Measurements from ENCODE around the gene SLC10A2. TPM values are rescaled to one million over a fixed set of nuclear protein-coding genes. Genes with fewer than 3 reads are reported as not detected.
"Not testable (repeated sequence)": the region's sequence is repeated elsewhere in the genome, so short reads cannot be mapped to it uniquely, and the experiment has no call there.

Gene SLC10A2
- total and polyA plus RNA-seq, 2 donors: under 0.01 to 0.07 TPM

GRCh38 chr13:103098535-103098934, 32.3 kb upstream of the SLC10A2 start:
- H3K27ac ChIP-seq (ENCODE audit: low read depth in 1 of 2, low read length in 1 of 2): no peak overlapping the region
- no peaks in the 10 kb centered on the region for H3K36me3 ChIP-seq (ENCODE audit: control insufficient read depth in 2 of 2, insufficient read depth in 2 of 2, low read length in 1 of 2)
- peaks cover 0 to 5% of the 10 kb centered on the region in 2 donors for H3K9me3 ChIP-seq (ENCODE audit: control insufficient read depth in 2 of 2, insufficient read depth in 1 of 2, low read length in 1 of 2)
- no peaks in the 10 kb centered on the region for H3K4me1 ChIP-seq (ENCODE audit: control insufficient read depth in 2 of 2, insufficient read depth in 2 of 2, low read length in 2 of 2)
- DNase-seq (ENCODE audit: low read depth in 6 of 9, low spot score in 9 of 9): no peak
- H3K4me3 ChIP-seq (ENCODE audit: low read length in 2 of 2): no peak overlapping the region
- 70% methylated on average over 3 of the region's 3 CpGs for WGBS
- H3K27me3 ChIP-seq (ENCODE audit: control insufficient read depth in 2 of 2, insufficient read depth in 1 of 2, low read length in 1 of 2): no peaks in the 10 kb centered on the region

- no peaks in the 10 kb centered on the region for H3K36me3 ChIP-seq (ENCODE audit: control insufficient read depth in 2 of 2, insufficient read depth in 2 of 2, low read length in 1 of 2)
- H3K27me3 ChIP-seq (ENCODE audit: control insufficient read depth in 2 of 2, insufficient read depth in 1 of 2, low read length in 1 of 2): no peaks in the 10 kb centered on the region
- H3K4me3 ChIP-seq (ENCODE audit: low read length in 2 of 2): no peak overlapping the region
- no peaks in the 10 kb centered on the region for H3K4me1 ChIP-seq (ENCODE audit: control insufficient read depth in 2 of 2, insufficient read depth in 2 of 2, low read length in 2 of 2)
- H3K9me3 ChIP-seq (ENCODE audit: control insufficient read depth in 2 of 2, insufficient read depth in 1 of 2, low read length in 1 of 2): peaks cover 0 to 13% of the 10 kb centered on the region in 2 donors
- no peak overlapping the region for H3K27ac ChIP-seq (ENCODE audit: low read depth in 1 of 2, low read length in 1 of 2)
- DNase-seq (ENCODE audit: low read depth in 6 of 9, low spot score in 9 of 9): no peak
- 87% methylated on average over 7 of the region's 7 CpGs for WGBS
Observed at GRCh38 chr13:103097366-103097928, 31.2 kb upstream of the SLC10A2 start.

- WGBS: 100% methylated on average over 1 of the region's 1 CpG
- H3K4me3 ChIP-seq (ENCODE audit: low read length in 2 of 2); H3K36me3 ChIP-seq (ENCODE audit: control insufficient read depth in 2 of 2, insufficient read depth in 2 of 2, low read length in 1 of 2); H3K27ac ChIP-seq (ENCODE audit: low read depth in 1 of 2, low read length in 1 of 2); DNase-seq (ENCODE audit: low read depth in 6 of 9, low spot score in 9 of 9); H3K4me1 ChIP-seq (ENCODE audit: control insufficient read depth in 2 of 2, insufficient read depth in 2 of 2, low read length in 2 of 2); H3K27me3 ChIP-seq (ENCODE audit: control insufficient read depth in 2 of 2, insufficient read depth in 1 of 2, low read length in 1 of 2): not testable (repeated sequence)
- H3K9me3 ChIP-seq (ENCODE audit: control insufficient read depth in 2 of 2, insufficient read depth in 1 of 2, low read length in 1 of 2): peaks cover 0 to 14% of the 10 kb centered on the region in 2 donors
Observed at GRCh38 chr13:103093649-103094048, 27.4 kb upstream of the SLC10A2 start.

- DNase-seq (ENCODE audit: low read depth in 6 of 9, low spot score in 9 of 9): no peak
- no peaks in the 10 kb centered on the region for H3K4me1 ChIP-seq (ENCODE audit: control insufficient read depth in 2 of 2, insufficient read depth in 2 of 2, low read length in 2 of 2)
- H3K9me3 ChIP-seq (ENCODE audit: control insufficient read depth in 2 of 2, insufficient read depth in 1 of 2, low read length in 1 of 2): no peaks in the 10 kb centered on the region
- no peaks in the 10 kb centered on the region for H3K36me3 ChIP-seq (ENCODE audit: control insufficient read depth in 2 of 2, insufficient read depth in 2 of 2, low read length in 1 of 2)
- no peaks in the 10 kb centered on the region for H3K27me3 ChIP-seq (ENCODE audit: control insufficient read depth in 2 of 2, insufficient read depth in 1 of 2, low read length in 1 of 2)
- 78% methylated on average over 3 of the region's 3 CpGs for WGBS
- no peak overlapping the region for H3K4me3 ChIP-seq (ENCODE audit: low read length in 2 of 2)
- no peak overlapping the region for H3K27ac ChIP-seq (ENCODE audit: low read depth in 1 of 2, low read length in 1 of 2)
Observed at GRCh38 chr13:103087275-103087674, 21.1 kb upstream of the SLC10A2 start.

DNA sequence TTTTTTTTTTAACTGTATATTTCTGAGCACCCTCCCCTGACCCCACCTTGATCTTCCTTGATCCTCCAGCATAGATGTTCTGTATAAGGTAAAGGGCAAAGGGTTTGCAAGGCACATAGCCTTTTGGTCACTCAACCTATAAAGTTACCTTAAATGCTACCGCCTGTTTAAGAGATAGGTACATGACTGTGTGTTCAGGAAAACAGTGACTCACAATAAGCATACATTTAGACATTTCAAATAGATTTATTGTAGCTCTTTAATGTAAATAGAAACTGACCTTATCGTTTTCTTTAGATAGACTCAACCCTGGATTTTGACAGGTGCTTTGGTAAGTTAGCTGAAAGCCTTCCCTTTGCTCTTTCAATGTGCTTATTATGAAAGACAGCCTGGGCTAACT, 15.2 kb upstream of the SLC10A2 start:
- no peaks in the 10 kb centered on the region for H3K4me1 ChIP-seq (ENCODE audit: control insufficient read depth in 2 of 2, insufficient read depth in 2 of 2, low read length in 2 of 2)
- H3K27ac ChIP-seq (ENCODE audit: low read depth in 1 of 2, low read length in 1 of 2): no peak overlapping the region
- 81% methylated on average over 2 of the region's 2 CpGs for WGBS
- H3K4me3 ChIP-seq (ENCODE audit: low read length in 2 of 2): no peak overlapping the region
- no peaks in the 10 kb centered on the region for H3K36me3 ChIP-seq (ENCODE audit: control insufficient read depth in 2 of 2, insufficient read depth in 2 of 2, low read length in 1 of 2)
- no peaks in the 10 kb centered on the region for H3K27me3 ChIP-seq (ENCODE audit: control insufficient read depth in 2 of 2, insufficient read depth in 1 of 2, low read length in 1 of 2)
- DNase-seq (ENCODE audit: low read depth in 6 of 9, low spot score in 9 of 9): no peak
- H3K9me3 ChIP-seq (ENCODE audit: control insufficient read depth in 2 of 2, insufficient read depth in 1 of 2, low read length in 1 of 2): no peaks in the 10 kb centered on the region

DNA sequence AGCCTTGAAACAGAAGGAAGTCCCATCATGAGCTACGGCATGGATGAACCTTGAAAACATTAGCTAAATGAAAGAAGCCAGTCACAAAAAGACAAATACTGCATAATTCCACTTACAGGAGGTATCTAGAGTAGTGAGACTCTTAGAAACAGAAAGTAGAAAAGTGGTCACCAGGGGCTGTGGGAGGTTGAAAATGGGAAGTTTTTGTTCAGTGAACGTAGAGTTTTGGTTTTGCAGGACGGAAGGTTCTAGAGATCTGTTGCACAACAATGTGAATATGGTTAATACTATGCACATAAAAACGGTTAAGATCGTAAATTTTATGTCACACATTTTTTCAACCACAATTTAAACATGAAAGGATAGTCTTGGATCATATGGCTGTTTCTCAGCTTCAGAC, 11.9 kb upstream of the SLC10A2 start:
- Histone ChIP-seq H3K27me3 (ENCODE audit: control insufficient read depth in 2 of 2, insufficient read depth in 1 of 2, low read length in 1 of 2) (no peaks in the 10 kb centered on the region), H3K4me3 (ENCODE audit: low read length in 2 of 2) (no peak overlapping the region), H3K9me3 (ENCODE audit: control insufficient read depth in 2 of 2, insufficient read depth in 1 of 2, low read length in 1 of 2) (no peaks in the 10 kb centered on the region), H3K27ac (ENCODE audit: low read depth in 1 of 2, low read length in 1 of 2) (no peak overlapping the region), H3K36me3 (ENCODE audit: control insufficient read depth in 2 of 2, insufficient read depth in 2 of 2, low read length in 1 of 2) (no peaks in the 10 kb centered on the region), H3K4me1 (ENCODE audit: control insufficient read depth in 2 of 2, insufficient read depth in 2 of 2, low read length in 2 of 2) (no peaks in the 10 kb centered on the region)
- WGBS: 57% methylated on average over 5 of the region's 5 CpGs
- DNase-seq (ENCODE audit: low read depth in 6 of 9, low spot score in 9 of 9): no peak

DNA sequence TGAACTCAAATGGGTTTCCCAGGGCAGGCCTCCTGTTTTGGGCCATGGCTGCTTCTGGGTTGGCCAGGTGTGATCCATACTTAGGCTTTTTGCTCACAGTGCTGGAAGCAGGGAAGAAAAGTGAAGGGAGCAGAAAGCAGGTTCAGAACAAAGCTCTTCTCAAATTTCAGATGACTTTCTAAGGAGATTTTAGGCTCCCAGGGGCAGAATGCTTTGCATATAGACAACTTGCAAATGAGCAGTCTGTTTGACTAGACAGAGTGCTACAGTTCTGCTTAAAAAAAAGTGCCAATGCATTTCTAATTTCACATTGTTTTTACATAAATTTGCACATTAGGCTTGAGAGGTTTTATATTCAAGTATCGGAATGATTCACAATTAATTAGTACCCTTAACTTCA, 2.6 kb upstream of the SLC10A2 start:
- WGBS: 94% methylated on average over 1 of the region's 1 CpG
- H3K4me1 ChIP-seq (ENCODE audit: control insufficient read depth in 2 of 2, insufficient read depth in 2 of 2, low read length in 2 of 2): no peaks in the 10 kb centered on the region
- DNase-seq (ENCODE audit: low read depth in 6 of 9, low spot score in 9 of 9): no peak

DNA sequence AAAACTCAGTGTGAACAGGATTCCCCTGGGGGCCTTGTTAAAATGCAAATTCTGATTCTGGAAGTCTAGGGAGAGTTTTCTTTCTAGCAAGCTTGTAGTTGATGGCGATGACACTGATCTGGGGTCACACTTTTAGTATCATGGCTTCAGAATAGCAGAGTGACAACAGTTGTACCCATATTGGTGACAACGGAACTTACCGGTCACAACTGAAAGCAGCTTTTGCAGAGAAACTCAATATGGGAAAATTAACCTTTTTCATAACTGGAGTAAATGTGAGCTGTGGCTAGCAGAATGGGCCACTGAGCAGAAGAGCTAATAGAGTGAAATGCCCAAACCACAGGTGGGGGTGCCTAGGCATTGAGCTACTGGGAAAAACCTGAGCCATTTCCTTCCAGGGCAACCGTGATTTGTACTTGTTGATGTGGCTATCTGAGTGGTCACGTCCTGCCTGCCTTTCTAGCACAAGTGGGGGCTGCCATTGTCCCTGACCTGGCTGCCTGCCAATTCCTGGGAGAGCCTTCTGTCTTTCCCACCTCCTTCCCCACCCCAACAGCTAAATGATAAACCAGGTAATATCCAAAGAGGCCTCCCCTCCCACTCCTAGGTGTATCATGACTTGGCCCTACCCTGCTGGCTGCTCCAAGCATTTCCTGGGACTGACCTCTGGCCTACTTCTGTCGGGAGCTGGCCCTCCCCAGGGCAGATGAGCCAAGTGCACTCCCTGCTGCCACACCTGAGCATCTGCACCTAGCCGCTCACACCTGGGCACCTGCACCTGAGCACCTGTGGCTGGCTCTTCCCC, 1.7 kb upstream of the SLC10A2 start:
- WGBS: 79% methylated on average over 7 of the region's 7 CpGs
- Histone ChIP-seq H3K4me1 (ENCODE audit: control insufficient read depth in 2 of 2, insufficient read depth in 2 of 2, low read length in 2 of 2) (no peaks in the 10 kb centered on the region), H3K9me3 (ENCODE audit: control insufficient read depth in 2 of 2, insufficient read depth in 1 of 2, low read length in 1 of 2) (peaks cover 0 to 9% of the 10 kb centered on the region in 2 donors), H3K36me3 (ENCODE audit: control insufficient read depth in 2 of 2, insufficient read depth in 2 of 2, low read length in 1 of 2) (no peaks in the 10 kb centered on the region), H3K4me3 (ENCODE audit: low read length in 2 of 2) (no peak overlapping the region), H3K27me3 (ENCODE audit: control insufficient read depth in 2 of 2, insufficient read depth in 1 of 2, low read length in 1 of 2) (no peaks in the 10 kb centered on the region), H3K27ac (ENCODE audit: low read depth in 1 of 2, low read length in 1 of 2) (no peak overlapping the region)
- no peak for DNase-seq (ENCODE audit: low read depth in 6 of 9, low spot score in 9 of 9)

More for the DNA sequence above, 2.6 kb upstream of the SLC10A2 start:
- H3K36me3 ChIP-seq (ENCODE audit: control insufficient read depth in 2 of 2, insufficient read depth in 2 of 2, low read length in 1 of 2): no peaks in the 10 kb centered on the region
- H3K9me3 ChIP-seq (ENCODE audit: control insufficient read depth in 2 of 2, insufficient read depth in 1 of 2, low read length in 1 of 2): peaks cover 0 to 9% of the 10 kb centered on the region in 2 donors
- H3K27ac ChIP-seq (ENCODE audit: low read depth in 1 of 2, low read length in 1 of 2): no peak overlapping the region
- H3K4me3 ChIP-seq (ENCODE audit: low read length in 2 of 2): no peak overlapping the region
- no peaks in the 10 kb centered on the region for H3K27me3 ChIP-seq (ENCODE audit: control insufficient read depth in 2 of 2, insufficient read depth in 1 of 2, low read length in 1 of 2)

- Histone ChIP-seq H3K27me3 (ENCODE audit: control insufficient read depth in 2 of 2, insufficient read depth in 1 of 2, low read length in 1 of 2) (no peaks in the 10 kb centered on the region), H3K9me3 (ENCODE audit: control insufficient read depth in 2 of 2, insufficient read depth in 1 of 2, low read length in 1 of 2) (peaks cover 0 to 9% of the 10 kb centered on the region in 2 donors), H3K4me1 (ENCODE audit: control insufficient read depth in 2 of 2, insufficient read depth in 2 of 2, low read length in 2 of 2) (no peaks in the 10 kb centered on the region), H3K27ac (ENCODE audit: low read depth in 1 of 2, low read length in 1 of 2) (no peak overlapping the region), H3K4me3 (ENCODE audit: low read length in 2 of 2) (no peak overlapping the region), H3K36me3 (ENCODE audit: control insufficient read depth in 2 of 2, insufficient read depth in 2 of 2, low read length in 1 of 2) (no peaks in the 10 kb centered on the region)
- 80% methylated on average over 3 of the region's 3 CpGs for WGBS
- DNase-seq (ENCODE audit: low read depth in 6 of 9, low spot score in 9 of 9): no peak
Observed at GRCh38 chr13:103066781-103067345, 646 bp upstream of the SLC10A2 start.

Measured in thymus (tissue), 11 donors.